Rectal smooth muscle tissue (tissue), 1 donor: ENCODE data around the gene UBE3A.
"Not testable (repeated sequence)": the region's sequence is repeated elsewhere in the genome, so short reads cannot be mapped to it uniquely, and the experiment has no call there.

ENCODE experiments used
- H3K27ac ChIP-seq: one replicate; pipeline ENCODE4 v1.7.0; 2013; ENCODE audit warnings: low read depth, low read length, inconsistent platforms
- H3K27me3 ChIP-seq: one replicate; pipeline ENCODE4 v1.7.0; 2013; ENCODE audit warnings: low read length; ENCODE audit not compliant: control insufficient read depth, insufficient read depth
- H3K36me3 ChIP-seq: one replicate; pipeline ENCODE4 v1.7.0; 2013; ENCODE audit warnings: low read length; ENCODE audit not compliant: control insufficient read depth, insufficient read depth
- H3K4me1 ChIP-seq: one replicate; pipeline ENCODE4 v1.7.0; 2013; ENCODE audit warnings: low read length; ENCODE audit not compliant: control insufficient read depth, insufficient read depth
- H3K4me3 ChIP-seq: one replicate; pipeline ENCODE4 v1.7.0; 2013; ENCODE audit warnings: low read length
- H3K9ac ChIP-seq: one replicate; pipeline ENCODE4 v1.7.0; 2013; ENCODE audit warnings: low read length

Gene UBE3A

DNA sequence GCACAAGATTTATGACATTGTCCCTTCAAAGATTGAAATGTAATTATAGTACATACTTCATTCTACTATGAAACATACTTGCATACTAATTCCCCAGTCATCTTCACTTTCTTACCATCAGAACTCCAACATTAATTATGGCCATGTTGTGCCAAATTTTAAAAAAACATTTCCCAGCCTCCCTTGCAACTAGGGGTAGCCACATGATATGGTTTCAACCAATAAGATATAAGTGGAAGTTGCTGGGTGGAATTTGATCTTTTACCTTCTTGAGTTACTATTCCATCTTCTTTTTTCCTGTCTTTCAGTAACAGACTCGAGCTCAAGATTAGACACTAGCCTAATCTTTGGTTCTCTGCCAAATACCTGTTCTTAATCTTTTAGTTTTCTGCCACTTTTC is 25.6 kb upstream of the UBE3A start:
- no peaks in the 10 kb centered on the region for H3K36me3 ChIP-seq
- H3K27ac ChIP-seq: no peak overlapping the region
- H3K4me1 ChIP-seq: no peaks in the 10 kb centered on the region
- no peaks in the 10 kb centered on the region for H3K27me3 ChIP-seq
- no peak overlapping the region for H3K9ac ChIP-seq
- no peak overlapping the region for H3K4me3 ChIP-seq

DNA sequence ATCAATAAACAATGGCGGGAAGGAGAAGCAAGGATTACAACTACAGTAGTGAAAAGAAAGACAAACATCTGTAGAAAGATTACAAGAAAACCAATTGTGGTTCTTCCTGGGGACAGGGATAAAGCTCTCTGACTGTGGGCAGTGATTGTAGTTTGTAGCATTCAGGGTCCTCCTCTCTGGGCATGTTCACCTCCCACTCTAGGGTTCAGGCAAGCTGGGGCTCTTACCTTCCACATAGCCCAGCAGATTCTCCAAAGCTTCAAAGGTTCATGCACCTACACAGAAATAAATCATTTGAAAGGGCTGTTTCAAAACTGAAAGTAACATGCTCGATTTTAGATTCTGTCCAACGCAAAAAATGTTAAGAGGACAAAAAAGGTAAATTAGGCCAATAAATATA is 17.4 kb upstream of the UBE3A start:
- no peaks in the 10 kb centered on the region for H3K27me3 ChIP-seq
- no peak overlapping the region for H3K4me3 ChIP-seq
- H3K4me1 ChIP-seq: no peaks in the 10 kb centered on the region
- H3K36me3 ChIP-seq: no peaks in the 10 kb centered on the region
- no peak overlapping the region for H3K27ac ChIP-seq
- H3K9ac ChIP-seq: no peak overlapping the region

DNA sequence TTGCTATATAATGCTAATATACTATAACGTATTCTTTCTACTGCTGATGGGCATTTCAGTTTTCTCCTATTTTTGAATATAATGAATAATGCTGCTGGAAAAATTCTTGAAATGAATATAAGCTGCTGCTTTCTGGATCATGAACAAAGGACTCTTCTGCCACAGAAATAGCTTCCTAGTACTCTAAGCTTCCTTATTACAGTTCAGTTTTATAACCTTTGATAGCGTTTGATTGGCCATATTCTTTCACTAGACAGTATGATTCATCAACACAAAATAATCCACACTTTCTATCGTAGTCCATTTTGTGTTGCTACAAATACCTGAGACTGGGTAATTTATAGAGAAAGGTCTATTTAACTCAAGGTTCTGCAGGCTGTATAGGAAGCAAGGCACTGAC is 16.4 kb upstream of the UBE3A start:
- Histone ChIP-seq H3K9ac (no peak overlapping the region), H3K27ac (no peak overlapping the region), H3K4me3 (no peak overlapping the region), H3K4me1 (no peaks in the 10 kb centered on the region), H3K27me3 (no peaks in the 10 kb centered on the region), H3K36me3 (no peaks in the 10 kb centered on the region)

DNA sequence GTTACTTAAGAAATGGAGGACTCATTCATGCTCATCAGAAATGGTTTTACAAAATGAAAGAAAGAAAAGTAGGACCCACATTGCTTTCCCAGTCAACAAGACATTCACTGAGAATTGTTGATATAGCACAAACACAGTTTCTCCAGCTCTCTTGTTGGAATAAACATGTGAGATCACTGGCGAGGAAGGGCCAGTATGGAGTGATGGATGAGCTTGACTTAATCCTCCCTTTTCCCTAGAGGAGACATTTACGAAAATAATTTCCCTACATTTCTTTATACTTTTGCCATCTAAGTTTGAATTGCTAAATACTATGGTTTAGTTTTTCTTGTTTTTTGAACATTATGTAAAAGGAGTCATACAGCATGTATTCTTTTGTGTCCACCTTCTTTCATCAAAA is 15.9 kb upstream of the UBE3A start:
- Histone ChIP-seq H3K4me3 (no peak overlapping the region), H3K4me1 (no peaks in the 10 kb centered on the region), H3K27me3 (no peaks in the 10 kb centered on the region), H3K27ac (no peak overlapping the region), H3K36me3 (no peaks in the 10 kb centered on the region), H3K9ac (no peak overlapping the region)

DNA sequence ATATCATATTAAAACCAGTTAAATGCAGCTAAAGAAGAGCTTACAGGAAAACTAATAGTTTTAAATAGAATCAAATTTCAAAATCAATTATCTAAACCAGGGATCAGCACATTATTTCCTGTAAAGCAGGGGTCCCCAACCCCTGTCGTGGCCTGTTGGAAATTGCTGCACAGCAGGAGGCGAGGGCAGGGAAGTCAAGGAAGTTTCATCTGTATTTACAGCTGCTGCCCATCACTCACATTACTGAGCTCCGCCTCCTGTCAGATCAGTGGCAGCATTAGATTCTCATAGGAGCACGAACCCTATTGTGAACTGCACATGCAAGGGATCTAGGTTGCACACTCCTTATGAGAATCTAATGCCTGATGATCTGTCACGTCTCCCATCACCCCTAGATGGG is 14.4 kb upstream of the UBE3A start:
- H3K4me1 ChIP-seq, H3K4me3 ChIP-seq, H3K9ac ChIP-seq, H3K27me3 ChIP-seq, H3K36me3 ChIP-seq, H3K27ac ChIP-seq: not testable (repeated sequence)

DNA sequence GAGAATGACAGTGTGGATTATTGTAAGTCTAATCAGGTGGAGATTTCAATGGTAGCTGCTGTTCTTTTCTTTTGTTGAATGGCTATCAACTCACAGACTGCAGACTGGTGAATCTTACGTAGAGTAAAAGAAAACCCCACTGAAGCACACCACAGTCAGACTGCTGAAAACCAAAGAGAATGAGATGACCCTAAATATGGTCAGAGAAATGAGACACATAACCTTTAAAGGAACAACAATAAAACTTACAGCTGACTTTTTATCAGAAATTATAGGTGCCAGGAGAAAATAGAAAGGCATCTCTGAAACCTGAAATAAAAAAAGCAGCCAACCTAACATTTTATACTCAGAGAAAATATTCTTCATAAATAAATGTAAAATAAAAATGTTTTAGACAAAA is 12.7 kb upstream of the UBE3A start:
- Histone ChIP-seq H3K9ac (no peak overlapping the region), H3K4me1 (no peaks in the 10 kb centered on the region), H3K27ac (no peak overlapping the region), H3K4me3 (no peak overlapping the region), H3K27me3 (no peaks in the 10 kb centered on the region), H3K36me3 (no peaks in the 10 kb centered on the region)

DNA sequence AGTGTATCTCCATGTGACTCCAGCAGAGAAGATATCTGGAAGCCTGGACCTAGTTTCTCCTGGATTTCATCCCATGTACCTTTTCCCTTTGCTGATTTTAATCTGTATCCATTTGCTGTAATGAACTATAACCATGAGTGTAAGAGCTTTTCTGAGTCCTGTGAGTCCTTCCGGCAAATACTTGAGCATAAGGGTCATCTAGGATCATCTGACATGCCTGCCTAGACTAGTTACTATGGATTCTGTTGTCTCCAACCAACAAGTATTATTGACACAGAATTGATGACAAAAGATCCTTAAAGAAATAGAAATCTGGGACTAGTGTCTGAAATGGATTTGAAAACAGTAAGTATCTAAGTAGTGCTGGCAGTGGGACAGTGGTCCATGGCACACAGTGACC is 11.3 kb upstream of the UBE3A start:
- Histone ChIP-seq H3K36me3 (no peaks in the 10 kb centered on the region), H3K4me1 (no peaks in the 10 kb centered on the region), H3K27me3 (no peaks in the 10 kb centered on the region), H3K4me3 (no peak overlapping the region), H3K27ac (no peak overlapping the region), H3K9ac (no peak overlapping the region)

DNA sequence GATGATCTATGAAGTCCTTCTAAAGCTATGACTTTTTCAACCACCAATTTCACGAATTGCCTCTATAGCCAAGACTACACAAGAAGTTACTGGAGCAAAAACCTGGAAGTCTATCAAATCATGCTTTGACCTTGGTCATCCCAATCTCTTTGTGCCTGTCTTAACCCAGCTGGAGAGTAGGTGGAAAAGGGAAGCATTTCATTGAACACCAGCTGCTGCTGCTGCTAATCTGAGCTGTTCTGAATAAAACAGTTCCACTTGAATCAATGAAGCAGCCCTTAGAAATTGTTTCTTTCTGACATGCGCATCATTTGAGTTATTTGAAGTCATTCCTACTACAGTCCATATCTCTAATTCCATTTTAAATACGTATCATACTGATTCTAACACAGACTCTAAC is 7.3 kb upstream of the UBE3A start:
- Histone ChIP-seq H3K4me1 (no peaks in the 10 kb centered on the region), H3K27me3 (no peaks in the 10 kb centered on the region), H3K27ac (no peak overlapping the region), H3K9ac (no peak overlapping the region), H3K4me3 (no peak overlapping the region), H3K36me3 (no peaks in the 10 kb centered on the region)

DNA sequence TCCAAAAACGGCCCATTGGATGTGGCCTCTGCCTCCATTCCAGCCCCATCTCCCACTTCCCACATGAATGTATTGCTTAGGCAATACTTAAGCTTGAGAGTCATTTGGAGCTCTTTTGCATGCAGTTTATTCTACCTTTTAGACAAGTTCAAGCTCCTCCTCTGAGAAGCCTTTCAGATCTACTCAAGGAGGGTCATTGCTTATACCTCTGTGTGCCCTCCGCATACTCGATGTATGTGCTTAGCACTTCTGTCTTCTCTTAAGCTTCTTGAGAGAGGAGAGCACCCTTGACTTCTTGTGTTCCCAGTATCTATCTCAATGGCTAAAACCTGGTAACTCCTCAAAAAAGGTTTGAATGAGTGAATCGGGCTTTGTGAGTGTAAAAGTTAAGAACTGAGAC is 6.6 kb upstream of the UBE3A start:
- H3K36me3 ChIP-seq: no peaks in the 10 kb centered on the region
- no peak overlapping the region for H3K4me3 ChIP-seq
- no peaks in the 10 kb centered on the region for H3K27me3 ChIP-seq
- H3K9ac ChIP-seq: no peak overlapping the region
- no peaks in the 10 kb centered on the region for H3K4me1 ChIP-seq
- no peak overlapping the region for H3K27ac ChIP-seq

DNA sequence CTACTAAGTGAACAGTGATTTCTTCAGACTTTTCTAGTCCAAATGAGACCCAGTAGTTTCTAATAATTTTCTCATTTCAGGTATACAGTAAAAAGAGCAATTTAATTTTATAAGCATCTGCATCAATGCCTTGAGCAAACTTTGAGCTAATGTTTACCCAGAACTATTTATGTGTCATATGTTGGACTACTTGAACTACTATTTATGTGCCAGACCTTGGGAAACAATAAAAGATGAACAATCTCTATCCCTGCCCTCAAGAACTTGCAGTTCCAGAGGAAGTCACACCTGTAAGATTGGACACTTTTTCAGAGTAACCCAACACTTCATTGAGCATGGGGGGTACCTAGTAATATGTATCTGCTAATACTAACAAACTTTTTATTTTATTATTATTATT is 2.3 kb upstream of the UBE3A start:
- no peak overlapping the region for H3K9ac ChIP-seq
- no peaks in the 10 kb centered on the region for H3K27me3 ChIP-seq
- H3K27ac ChIP-seq: no peak overlapping the region
- no peaks in the 10 kb centered on the region for H3K36me3 ChIP-seq
- peaks cover 9% of the 10 kb centered on the region for H3K4me1 ChIP-seq
- H3K4me3 ChIP-seq: no peak overlapping the region

DNA sequence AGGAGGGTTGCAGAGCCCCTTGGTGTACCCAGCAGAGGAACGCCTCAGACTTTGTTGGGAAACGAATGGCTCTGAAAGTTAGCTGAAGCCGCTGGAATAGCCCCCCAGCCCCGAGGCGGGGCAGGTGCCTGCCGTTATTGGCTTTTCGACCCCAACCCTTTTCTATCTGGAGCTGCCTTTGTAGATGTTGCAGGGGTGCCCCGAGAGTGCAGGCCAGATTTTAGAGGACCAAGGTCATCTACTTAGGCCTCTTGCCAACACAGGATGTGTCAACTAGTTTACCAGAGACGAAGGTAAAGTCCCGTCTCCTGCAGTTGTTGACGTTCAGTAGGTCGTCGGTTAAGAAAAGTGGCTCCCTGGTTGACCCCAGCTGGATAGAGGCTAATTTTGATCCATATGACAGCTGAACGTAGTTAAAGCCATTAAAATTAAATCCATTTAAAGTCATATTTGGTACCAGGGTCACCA is 579 bp upstream of the UBE3A start:
- Histone ChIP-seq H3K4me1 (peaks cover 9% of the 10 kb centered on the region), H3K9ac (peak overlapping the region; percentile 85), H3K27me3 (no peaks in the 10 kb centered on the region), H3K36me3 (no peaks in the 10 kb centered on the region), H3K4me3 (peak overlapping the region; percentile 94), H3K27ac (peak overlapping the region; percentile 96)

DNA sequence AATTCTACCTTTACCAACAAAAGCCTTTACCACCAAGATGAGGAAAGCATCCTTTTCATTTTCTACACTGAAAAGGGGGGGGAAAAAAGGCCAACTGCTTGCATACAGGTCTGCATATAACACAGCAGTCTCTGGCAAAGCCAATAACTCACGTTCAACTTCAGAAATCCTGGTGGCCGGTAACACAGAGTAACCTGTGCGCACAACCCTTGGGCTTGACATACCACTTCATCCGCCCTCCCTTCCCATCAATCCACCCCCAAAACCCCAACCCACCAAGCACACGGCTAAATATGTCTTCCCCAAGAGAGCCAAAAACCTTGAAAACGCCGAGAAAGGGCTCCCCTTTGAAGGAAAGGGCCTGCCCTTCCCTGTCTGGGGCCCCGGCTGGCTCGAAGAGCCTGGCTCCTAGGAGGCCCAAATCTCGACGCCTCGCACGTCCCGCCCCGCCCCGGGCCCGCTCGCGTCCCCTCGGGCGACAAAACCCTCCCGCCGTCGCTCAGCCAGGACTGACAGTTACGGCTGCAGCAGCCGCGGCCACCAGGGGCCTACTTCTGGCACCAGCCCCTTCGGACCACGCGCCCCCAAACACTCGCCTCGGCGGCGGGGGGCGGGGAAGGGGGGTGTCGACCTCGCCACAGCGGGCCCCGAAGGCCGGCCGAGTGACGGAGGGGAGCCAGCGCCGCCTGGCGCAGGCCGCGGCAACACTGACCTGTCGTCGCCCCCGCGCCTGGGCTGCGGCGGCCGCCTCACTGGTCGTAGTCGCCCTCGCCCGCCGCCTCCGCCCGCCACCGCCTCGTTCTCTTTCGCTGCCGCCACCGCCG is 835 bp downstream of the UBE3A start:
- Histone ChIP-seq H3K4me1 (peaks cover 9% of the 10 kb centered on the region), H3K4me3 (peak overlapping the region; percentile 84), H3K36me3 (no peaks in the 10 kb centered on the region), H3K27me3 (no peaks in the 10 kb centered on the region), H3K9ac (peak overlapping the region; percentile 85), H3K27ac (peak overlapping the region; percentile 96)

DNA sequence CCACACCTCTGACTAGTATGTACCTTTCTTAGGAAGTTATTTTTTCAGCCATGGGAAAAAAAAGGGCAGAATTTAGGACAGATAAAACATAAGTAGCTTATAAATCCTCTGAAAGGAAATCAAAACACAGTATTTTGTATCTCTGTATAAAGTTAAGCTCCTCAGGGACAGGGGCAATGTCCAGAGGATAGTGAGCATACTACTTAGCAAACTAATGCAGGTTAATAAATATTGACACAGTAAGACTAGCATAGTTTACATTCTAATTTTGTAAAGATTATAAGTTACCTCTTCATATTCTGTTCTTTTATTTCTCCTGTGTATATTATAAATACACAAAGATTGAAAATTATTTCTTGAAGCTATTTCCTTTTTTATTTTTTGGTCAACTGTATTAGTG is 2.1 kb downstream of the UBE3A start:
- Histone ChIP-seq H3K27me3 (no peaks in the 10 kb centered on the region), H3K4me1 (peaks cover 14% of the 10 kb centered on the region), H3K27ac (no peak overlapping the region), H3K4me3 (no peak overlapping the region), H3K36me3 (no peaks in the 10 kb centered on the region), H3K9ac (no peak overlapping the region)
